GM19035 (cell line): ENCODE measurements around the gene FSIP1.
"Not testable (repeated sequence)": the region's sequence is repeated elsewhere in the genome, so short reads cannot be mapped to it uniquely, and the experiment has no call there.

Source experiments
- ATAC-seq: cut with Tn5 transposase; IDR thresholded peaks from one replicate; pipeline ENCODE4 v1.9.1; 2021; ENCODE audit not compliant: unreplicated experiment

FSIP1 gene

DNA sequence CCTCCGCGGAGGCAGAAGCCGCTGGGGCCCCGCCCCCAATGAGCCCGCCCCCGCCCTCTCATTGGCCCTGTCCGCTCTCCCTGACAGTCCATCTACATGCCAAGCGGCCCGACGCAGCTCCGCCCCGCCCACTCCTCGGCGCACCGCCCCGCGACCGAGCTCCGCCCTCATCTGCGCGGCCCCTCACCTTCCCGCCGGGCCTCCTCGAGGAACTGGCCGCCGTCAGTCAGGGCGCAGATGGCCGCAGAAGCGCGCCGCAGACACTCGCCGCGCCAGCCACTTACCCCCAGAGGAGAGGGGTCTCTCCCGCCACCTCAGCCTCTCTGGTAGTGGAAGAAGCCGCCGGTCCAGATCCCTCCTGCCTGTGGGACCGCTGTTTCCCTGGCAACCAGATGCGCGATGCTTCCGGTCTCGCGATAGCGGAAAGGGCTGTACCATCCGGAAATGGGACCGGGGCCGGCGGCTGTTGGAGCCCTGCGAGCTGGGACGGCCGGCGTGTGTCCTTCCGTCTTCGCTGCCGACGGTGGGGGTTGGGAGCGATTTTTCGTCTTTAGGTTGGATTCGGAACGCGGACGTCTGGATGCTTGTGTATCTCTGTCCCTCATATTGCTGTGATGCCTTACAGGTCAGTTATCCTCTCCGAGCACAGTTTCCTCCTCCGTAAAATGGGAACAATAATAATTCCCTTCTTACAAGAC, at the start of gene FSIP1:
TSS of gene FSIP1 (minus strand) at position 401 of the 698 bp plus-strand sequence. CDS start 6,317 bp downstream, outside the sequence.
- peak; percentile 97 for ATAC-seq

DNA sequence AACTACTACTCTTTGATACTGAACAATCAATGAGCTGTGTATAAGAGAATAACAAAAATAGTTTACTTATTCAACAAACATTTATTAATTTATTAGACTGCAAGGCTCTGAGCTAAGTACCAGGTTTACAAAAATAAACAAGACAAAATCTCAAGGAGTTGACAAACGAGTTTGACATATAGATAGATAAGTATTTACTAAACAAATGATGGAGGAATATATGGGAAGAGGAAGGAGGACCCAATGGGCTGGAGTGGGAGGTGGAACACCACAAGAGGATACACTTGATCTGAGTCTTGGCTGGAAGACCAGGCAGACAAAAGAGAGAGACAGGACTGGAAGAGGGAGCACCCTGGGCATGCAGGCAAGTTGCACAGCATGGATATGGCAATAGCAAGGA, 47.5 kb upstream of the FSIP1 start:
- ATAC-seq: no peak

GRCh38 chr15:39828374-39828931, 45.8 kb upstream of the FSIP1 start:
- ATAC-seq: no peak

DNA sequence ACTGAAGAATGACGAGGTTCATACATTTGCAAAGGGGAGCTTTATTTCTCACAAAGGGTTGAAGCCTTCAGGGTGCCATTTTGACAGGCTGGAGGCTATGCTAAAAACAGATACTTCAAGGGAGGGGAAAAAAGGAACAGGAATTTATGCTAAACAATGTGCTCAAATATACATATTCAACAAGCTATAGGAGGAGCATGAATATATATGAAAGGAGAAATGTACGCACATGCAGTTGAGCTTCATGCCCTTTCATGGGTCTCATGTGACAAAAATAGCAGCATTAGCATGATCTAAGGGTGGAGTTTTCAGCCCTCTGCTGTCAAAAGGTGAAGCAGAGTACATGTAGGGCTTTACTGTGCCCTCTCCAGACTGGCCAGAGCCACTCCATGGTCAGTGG, 44.3 kb upstream of the FSIP1 start:
- no peak for ATAC-seq

DNA sequence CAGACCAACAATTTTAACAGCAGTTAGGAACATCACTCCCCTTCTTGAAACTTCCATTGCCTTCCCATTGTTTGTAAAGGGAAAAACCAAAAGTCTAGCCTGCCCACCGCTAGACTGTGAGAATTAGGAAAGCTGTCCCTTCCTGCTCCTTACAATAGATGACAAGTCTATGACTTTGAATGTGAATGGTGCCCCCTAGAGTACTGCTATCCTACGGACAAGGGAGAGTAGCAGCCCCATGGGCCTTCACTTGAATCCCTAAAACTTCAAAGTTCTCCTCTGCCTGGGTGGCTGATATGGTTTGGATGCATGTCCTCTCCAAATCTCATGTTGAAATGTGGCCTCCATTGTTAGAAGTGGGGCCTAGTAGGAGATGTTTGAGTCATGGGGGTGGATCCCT, 41.0 kb upstream of the FSIP1 start:
- no peak for ATAC-seq

DNA sequence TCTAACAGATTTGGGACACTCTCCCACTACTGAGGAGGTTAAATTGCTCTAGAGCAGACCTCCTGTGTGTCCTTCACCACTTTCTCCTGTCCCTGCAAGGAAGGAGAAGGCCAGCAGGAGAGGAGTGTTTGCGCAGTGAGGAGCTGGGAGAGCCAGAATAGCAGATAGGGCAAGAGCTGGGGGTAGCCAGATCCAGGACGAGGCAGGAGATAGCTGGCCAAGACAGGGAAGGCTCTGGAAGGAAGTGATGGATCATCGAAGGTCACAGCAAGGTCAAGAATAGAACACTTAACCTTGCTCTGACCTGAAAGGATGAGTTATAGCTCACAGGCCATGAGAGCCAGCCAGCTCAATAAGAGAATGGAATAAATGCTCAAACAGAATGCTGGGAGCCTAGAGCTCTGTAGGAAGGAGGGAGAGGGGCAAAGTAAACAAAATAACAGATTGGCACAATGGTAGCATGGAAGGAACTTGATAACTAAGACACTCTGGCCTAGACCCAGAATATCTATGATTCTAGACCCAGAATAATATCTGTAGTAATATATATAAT, 37.5 kb upstream of the FSIP1 start:
- no peak for ATAC-seq

- ATAC-seq: no peak
Observed at GRCh38 chr15:39819533-39819932, 36.9 kb upstream of the FSIP1 start.

DNA sequence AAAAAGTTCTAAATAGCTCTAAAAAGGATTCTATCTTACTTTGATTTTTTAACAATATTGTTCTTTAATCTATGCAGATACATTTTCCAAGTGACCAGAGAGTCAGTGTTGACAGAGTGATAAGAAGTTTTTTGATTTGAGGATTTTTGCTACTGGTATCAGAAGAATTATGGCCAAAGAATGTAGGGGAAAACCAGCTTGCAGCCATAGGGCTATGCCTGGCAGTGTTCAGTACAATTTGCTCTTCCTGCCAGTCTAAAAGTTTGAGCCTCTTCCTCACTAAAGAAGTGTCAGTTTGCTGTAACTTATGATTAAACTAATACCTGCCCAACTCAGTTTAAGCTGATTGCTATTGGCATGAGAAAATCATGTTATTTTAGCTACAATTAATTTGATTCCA, 35.3 kb upstream of the FSIP1 start:
- no peak for ATAC-seq

- no peak for ATAC-seq
Observed at GRCh38 chr15:39814489-39814888, 31.8 kb upstream of the FSIP1 start.

- not testable (repeated sequence) for ATAC-seq
Observed at GRCh38 chr15:39812651-39813050, 30.0 kb upstream of the FSIP1 start.

DNA sequence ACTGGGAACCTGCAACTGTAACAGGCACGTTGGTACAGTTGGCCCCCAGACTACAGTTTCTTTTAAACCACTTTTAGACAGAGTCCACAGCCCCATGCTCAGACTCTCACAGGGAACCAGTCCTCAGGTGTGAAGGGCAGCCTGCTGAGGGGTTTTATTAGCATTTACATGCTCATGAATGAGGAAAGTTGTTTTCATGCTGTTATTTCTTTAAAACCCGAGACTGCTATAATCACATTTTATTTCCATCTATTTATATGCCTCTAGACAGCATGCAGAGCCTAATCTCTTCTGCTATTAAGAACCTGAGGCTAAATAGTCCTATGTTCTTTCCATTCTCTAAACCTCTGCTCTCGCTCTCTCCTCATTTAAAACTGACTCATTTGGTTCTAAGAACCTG, 26.3 kb upstream of the FSIP1 start:
- no peak for ATAC-seq

- no peak for ATAC-seq
Observed at GRCh38 chr15:39807791-39808190, 25.1 kb upstream of the FSIP1 start.

DNA sequence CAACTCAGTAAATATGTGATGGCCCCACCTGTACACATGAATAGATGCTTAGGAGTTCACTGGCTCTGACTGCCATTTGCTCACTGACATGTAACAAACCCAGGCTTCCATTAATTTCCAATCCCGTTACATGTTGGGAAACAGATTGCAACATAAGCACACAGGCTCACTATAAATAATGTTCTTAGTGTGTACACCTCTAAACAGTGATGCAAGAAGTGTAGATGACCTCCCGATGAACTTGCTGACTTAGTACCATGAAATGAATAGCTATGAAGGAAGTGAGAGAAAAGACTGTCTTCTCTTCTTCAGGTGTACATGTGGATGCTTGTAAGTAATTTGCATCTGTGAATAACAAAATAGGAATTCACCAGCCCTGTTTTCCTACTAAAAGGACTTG, 21.4 kb upstream of the FSIP1 start:
- ATAC-seq: peak; percentile 67

- ATAC-seq: no peak
Observed at GRCh38 chr15:39803016-39803415, 20.4 kb upstream of the FSIP1 start.

DNA sequence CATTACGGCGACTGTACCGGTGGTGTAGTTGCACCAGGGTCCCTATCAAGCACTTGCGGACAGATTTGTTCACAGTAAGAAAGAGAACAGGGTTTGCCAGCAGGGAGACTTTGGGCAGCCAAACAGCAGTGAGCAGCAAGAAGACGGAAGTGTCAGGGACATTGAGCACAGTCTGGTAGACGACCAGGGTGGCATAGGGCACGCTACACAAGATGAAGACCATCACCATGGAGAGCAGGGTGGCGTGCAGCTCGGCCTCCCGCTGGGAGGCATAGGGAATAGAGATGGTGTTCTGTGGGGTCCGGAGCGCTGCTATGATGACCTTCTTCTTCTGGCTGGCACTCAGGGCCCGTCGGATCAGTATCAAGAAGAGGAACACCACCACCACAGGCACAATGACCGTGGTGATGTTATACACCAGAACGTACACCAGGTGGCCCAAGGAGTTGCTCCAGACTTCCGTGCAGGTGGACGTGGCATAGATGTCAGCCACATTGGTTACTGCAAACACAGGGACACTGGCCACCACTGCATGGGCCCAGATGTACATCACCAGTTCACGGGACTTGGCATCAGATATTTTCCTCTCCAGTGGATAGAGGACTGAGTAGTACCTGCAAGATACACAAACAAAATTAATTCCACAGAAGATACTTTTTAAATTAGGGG, 19.1 kb upstream of the FSIP1 start:
- ATAC-seq: peak; percentile 64

- ATAC-seq: no peak
Observed at GRCh38 chr15:39799552-39800011, 16.9 kb upstream of the FSIP1 start.

DNA sequence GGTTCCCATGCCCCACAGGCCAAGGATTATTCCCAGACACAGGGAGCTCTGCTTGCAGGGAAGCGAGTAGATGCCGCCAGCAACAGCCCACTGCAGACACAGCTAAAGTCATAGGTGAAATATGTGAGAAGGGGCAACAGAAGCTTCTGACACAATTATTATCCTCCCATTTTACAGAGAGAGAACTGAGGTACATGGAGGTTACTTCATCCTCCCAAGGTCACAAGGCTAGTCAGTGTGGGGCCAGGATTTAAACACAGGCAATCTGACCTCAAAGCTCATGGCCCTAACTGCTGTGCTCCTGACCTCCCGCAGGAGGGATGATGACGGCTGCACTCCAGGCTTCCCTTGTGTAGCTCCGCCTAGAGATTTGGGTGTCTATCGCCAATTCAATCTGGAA, 15.7 kb upstream of the FSIP1 start:
- ATAC-seq: no peak

- no peak for ATAC-seq
Observed at GRCh38 chr15:39797407-39797806, 14.8 kb upstream of the FSIP1 start.

DNA sequence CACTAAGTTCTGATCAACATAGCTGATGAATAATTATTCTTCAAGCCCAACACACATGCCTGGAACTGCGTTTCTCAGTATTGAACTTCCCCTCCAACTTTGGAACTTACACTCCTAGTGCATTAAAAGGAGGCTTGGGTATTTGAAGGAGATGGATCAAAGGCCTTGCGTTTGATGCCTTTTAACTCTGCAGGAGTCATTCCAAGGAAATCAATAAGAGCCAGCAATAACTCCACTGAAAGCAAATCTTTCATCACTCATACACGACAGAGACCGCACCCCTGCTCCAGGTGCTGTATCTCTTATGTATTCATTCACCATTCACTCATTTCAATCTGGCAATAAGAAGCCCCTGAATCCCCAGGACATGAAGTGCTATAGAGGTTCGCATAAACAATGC, 14.0 kb upstream of the FSIP1 start:
- ATAC-seq: no peak

GRCh38 chr15:39795486-39795885, 12.8 kb upstream of the FSIP1 start:
- ATAC-seq: no peak

DNA sequence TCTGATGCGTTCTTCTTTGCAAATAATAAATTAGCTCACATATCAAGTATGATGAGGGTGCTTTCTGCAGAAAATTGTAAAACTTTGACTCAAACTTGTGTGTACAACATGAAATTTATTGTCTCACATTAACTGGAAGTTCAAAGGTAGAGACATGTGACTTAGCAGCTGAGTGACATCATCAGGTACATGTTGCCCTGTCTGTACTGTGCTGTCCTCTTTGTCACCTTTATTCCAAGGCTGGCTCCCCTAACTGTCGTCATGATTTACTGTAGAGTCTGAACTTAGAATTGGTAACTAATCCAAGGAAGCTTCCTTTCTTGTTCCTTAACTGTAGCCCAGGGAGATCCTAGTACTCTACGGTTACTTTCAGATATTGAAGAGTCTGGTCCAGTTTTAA, 12.3 kb upstream of the FSIP1 start:
- no peak for ATAC-seq

DNA sequence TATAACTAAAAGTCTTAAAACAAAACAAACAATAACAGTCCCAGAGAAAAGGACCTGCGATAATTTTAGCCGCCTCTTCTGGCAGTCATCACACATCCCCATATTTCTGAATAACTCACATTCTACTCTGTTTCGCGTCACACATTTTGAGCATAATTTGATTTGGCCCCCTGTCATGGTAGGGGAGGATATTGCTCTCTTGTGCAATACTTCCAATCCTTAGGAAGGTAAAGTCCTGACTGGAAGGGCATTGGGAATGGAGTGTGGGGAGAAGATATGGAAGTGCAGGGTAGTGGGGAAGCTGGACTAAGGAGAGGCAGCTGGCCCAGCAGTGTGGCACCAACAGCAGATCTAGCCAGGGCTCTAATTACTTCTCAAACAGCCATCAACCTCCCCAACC, 11.3 kb upstream of the FSIP1 start:
- ATAC-seq: no peak
